GM12878 (cell line): ENCODE measurements around the gene RIN1. TPM values are rescaled to one million over a fixed set of nuclear protein-coding genes. Genes with fewer than 3 reads are reported as not detected.

Source experiments
- CBFB ChIP-seq: IDR thresholded peaks from 2 replicates; pipeline ENCODE4 v1.6.1; 2016; ENCODE audit warnings: antibody characterized with exemption, low read depth
- CHD2 ChIP-seq: IDR thresholded peaks from 2 replicates; pipeline ENCODE4 v1.6.1; 2011; ENCODE audit warnings: low read depth, low read length, improper control_type of control experiment, borderline replicate concordance
- EP300 ChIP-seq, 2 experiments: fragments of 150-350 bp in 1 of 2; IDR thresholded peaks; 2 replicates each; pipeline ENCODE4 v1.6.1; 2011 to 2012; ENCODE audit warnings: low read depth in 2 of 2, low read length in 2 of 2, borderline replicate concordance in 1 of 2, improper control_type of control experiment in 1 of 2, inconsistent platforms in 1 of 2; ENCODE audit not compliant: control insufficient read depth in 1 of 2
- ETV6 ChIP-seq, 2 experiments: fragments of 450-650 bp in 1 of 2; IDR thresholded peaks in 1 of 2; conservative IDR thresholded peaks in 1 of 2; 2 replicates each; pipeline ENCODE4 v1.6.1; 2014; ENCODE audit warnings: antibody characterized with exemption in 1 of 2, borderline replicate concordance in 1 of 2, low read depth in 1 of 2, mild to moderate bottlenecking in 1 of 2, moderate library complexity in 1 of 2
- HDGF ChIP-seq: fragments of 450-650 bp; IDR thresholded peaks from 2 replicates; pipeline ENCODE4 v1.6.1; 2016; ENCODE audit warnings: antibody characterized with exemption
- NR2C1 ChIP-seq: fragments of 450-650 bp; IDR thresholded peaks from 2 replicates; pipeline ENCODE4 v1.6.1; 2017; ENCODE audit warnings: antibody characterized with exemption, mild to moderate bottlenecking, moderate library complexity
- POLR2AphosphoS5 ChIP-seq: IDR thresholded peaks from 2 replicates; pipeline ENCODE4 v1.6.1; 2011; ENCODE audit warnings: mild to moderate bottlenecking, low read length, inconsistent platforms
- RAD51 ChIP-seq: fragments of 450-650 bp; IDR thresholded peaks from 2 replicates; pipeline ENCODE4 v1.6.1; 2016; ENCODE audit warnings: moderate library complexity, mild to moderate bottlenecking, inconsistent platforms
- RB1 ChIP-seq: fragments of 450-650 bp; formaldehyde crosslinking; IDR thresholded peaks from 2 replicates; pipeline ENCODE4 v1.6.1; 2017; ENCODE audit warnings: mild to moderate bottlenecking, borderline replicate concordance
- RBBP5 ChIP-seq: fragments of 200-600 bp; sonication (generic); conservative IDR thresholded peaks from 2 replicates; pipeline ENCODE4 v1.6.1; 2016
- SUPT20H ChIP-seq: IDR thresholded peaks from 2 replicates; pipeline ENCODE4 v1.6.1; 2011; ENCODE audit warnings: low read depth, mild to moderate bottlenecking, low read length, moderate library complexity, borderline replicate concordance; ENCODE audit not compliant: control insufficient read depth
- TCF12 ChIP-seq: IDR thresholded peaks from 2 replicates; pipeline ENCODE4 v1.6.1; 2011; ENCODE audit warnings: low read depth, mild to moderate bottlenecking, low read length
- polyA plus RNA-seq, 11 experiments: library from polyadenylated mRNA; depleted of rRNA in 4 of 11; unstranded in 6 of 11; stranded (reverse) in 5 of 11; fragments of >200 nt; fragmentation: Nextera tagmentation in 4 of 11; fragmentation: Illumina TruSeq in 1 of 11; extraction: Ambion mirVana in 4 of 11; extraction: Trizol in 1 of 11; gene quantifications; 1 replicate in 1 of 11; 2 replicates in 10 of 11; pipeline versions ENCODE4 v1.2.1 to v1.2.3, GENCODE V29; 2011 to 2016; ENCODE audit warnings: inconsistent platforms in 2 of 11, missing spikeins in 2 of 11, low read depth in 1 of 11
- total RNA-seq, 4 experiments: library from RNA; depleted of rRNA in 3 of 4; stranded (reverse); fragments of >200 nt in 3 of 4; fragmentation: Illumina TruSeq in 1 of 4; extraction: Trizol in 1 of 4; gene quantifications; 2 replicates each; pipeline versions ENCODE4 v1.2.1 to v1.2.3, GENCODE V29; 2013 to 2021
- TF ChIP-seq, protein P1 (sequence below), 3 experiments: IDR thresholded peaks in 2 of 3; conservative IDR thresholded peaks in 1 of 3; 2 replicates each; pipeline ENCODE4 v1.5.1; 2011; ENCODE audit warnings: low read depth in 3 of 3, low read length in 3 of 3, mild to moderate bottlenecking in 3 of 3, control low read depth in 2 of 3, moderate library complexity in 2 of 3, inconsistent platforms in 1 of 3, mixed read lengths in 1 of 3; ENCODE audit not compliant: control insufficient read depth in 2 of 3, insufficient read depth in 1 of 3; ENCODE audit errors: extremely low read depth in 1 of 3
- TF ChIP-seq, protein P2 (sequence below): fragments of 150-350 bp; IDR thresholded peaks from 2 replicates; pipeline ENCODE4 v1.6.1; 2014; ENCODE audit warnings: mild to moderate bottlenecking, low read depth, low read length
- TF ChIP-seq, protein P3 (sequence below): fragments of 450-650 bp; IDR thresholded peaks from 2 replicates; pipeline ENCODE4 v1.6.1; 2016; ENCODE audit warnings: mild to moderate bottlenecking
- TF ChIP-seq, protein P4 (sequence below): fragments of 450-650 bp; IDR thresholded peaks from 2 replicates; pipeline ENCODE4 v1.6.1; 2017; ENCODE audit warnings: mild to moderate bottlenecking, low read depth, inconsistent platforms; ENCODE audit not compliant: poor library complexity, severe bottlenecking
- TF ChIP-seq, protein P5 (sequence below): IDR thresholded peaks from 2 replicates; pipeline ENCODE4 v1.6.1; 2011; ENCODE audit warnings: borderline replicate concordance, low read depth, mild to moderate bottlenecking, moderate library complexity, mixed read lengths, low read length; ENCODE audit not compliant: insufficient read depth; ENCODE audit errors: extremely low read length
- TF ChIP-seq, protein P6 (sequence below): IDR thresholded peaks from 2 replicates; pipeline ENCODE4 v1.6.1; 2012; ENCODE audit warnings: low read depth, low read length, improper control_type of control experiment

The RIN1 gene
- total and polyA plus RNA-seq, 10 of the 15 experiments (the other 5 are each of a cell fraction or from before 2014, with no cell fraction given), result 0.04 to 0.69 (median 0.22) TPM; not detected in 1

DNA sequence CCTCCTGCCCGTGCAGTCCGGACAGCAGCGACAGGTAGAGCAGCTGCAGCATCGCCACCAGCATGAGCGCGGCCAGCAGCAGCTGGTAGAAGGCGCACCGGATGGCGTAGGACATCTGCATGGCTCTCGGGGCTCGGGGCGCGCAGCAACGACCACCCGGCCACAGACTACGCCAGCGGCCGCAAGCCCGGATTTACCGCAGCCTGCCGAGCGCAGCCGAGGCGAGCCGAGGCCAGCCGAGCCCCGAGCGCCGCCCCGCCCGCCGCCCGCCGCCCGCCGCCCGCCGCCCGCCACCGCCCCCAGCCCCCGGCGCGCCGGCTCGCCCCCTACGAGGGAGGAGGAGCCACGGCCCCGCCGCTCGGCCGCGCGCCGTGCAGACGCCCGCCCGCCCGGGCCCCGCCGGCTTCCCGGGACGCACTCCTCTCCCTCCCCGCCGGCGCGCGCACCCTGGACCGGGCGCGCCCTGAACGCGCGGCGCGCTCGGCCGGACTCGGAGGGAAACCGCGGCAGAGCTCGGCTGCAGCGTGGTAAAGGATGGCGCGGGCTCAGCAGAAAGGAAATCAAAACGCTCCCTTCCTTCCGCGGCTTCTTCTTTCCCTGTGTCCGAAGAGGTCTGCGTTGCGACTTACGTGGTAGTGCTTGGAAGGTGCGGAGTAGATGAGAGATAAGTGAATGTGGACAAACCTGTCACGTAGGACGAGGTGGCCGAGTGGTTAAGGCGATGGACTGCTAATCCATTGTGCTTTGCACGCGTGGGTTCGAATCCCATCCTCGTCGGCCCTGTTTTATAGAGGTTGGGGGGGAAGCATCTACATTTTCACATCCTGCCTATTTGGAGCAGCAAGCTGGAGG lies 11.4 kb upstream of the RIN1 start, which contains the start of gene B4GAT1 (continued):
- TF ChIP-seq, protein P1, sequence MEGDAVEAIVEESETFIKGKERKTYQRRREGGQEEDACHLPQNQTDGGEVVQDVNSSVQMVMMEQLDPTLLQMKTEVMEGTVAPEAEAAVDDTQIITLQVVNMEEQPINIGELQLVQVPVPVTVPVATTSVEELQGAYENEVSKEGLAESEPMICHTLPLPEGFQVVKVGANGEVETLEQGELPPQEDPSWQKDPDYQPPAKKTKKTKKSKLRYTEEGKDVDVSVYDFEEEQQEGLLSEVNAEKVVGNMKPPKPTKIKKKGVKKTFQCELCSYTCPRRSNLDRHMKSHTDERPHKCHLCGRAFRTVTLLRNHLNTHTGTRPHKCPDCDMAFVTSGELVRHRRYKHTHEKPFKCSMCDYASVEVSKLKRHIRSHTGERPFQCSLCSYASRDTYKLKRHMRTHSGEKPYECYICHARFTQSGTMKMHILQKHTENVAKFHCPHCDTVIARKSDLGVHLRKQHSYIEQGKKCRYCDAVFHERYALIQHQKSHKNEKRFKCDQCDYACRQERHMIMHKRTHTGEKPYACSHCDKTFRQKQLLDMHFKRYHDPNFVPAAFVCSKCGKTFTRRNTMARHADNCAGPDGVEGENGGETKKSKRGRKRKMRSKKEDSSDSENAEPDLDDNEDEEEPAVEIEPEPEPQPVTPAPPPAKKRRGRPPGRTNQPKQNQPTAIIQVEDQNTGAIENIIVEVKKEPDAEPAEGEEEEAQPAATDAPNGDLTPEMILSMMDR (IDR thresholded peaks at IDR 0.05 in 2 of 3, conservative IDR thresholded peaks at IDR 0.05 in 1 of 3; ENCODE audit: control insufficient read depth in 2 of 3, extremely low read depth in 1 of 3, insufficient read depth in 1 of 3, low read depth in 3 of 3, low read length in 3 of 3), result no peak
- TF ChIP-seq, protein P2, sequence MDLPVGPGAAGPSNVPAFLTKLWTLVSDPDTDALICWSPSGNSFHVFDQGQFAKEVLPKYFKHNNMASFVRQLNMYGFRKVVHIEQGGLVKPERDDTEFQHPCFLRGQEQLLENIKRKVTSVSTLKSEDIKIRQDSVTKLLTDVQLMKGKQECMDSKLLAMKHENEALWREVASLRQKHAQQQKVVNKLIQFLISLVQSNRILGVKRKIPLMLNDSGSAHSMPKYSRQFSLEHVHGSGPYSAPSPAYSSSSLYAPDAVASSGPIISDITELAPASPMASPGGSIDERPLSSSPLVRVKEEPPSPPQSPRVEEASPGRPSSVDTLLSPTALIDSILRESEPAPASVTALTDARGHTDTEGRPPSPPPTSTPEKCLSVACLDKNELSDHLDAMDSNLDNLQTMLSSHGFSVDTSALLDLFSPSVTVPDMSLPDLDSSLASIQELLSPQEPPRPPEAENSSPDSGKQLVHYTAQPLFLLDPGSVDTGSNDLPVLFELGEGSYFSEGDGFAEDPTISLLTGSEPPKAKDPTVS, result 0 out of 2 replicates have a peak, but pooled peaks have one; percentile 19
- TF ChIP-seq POLR2AphosphoS5 (peak; percentile 54; the same call in 1 of the 2 replicates), SUPT20H (no peak), HDGF (no peak), RAD51 (no peak), ETV6 (conservative IDR thresholded peaks at IDR 0.05 in 1 of 2, IDR thresholded peaks at IDR 0.05 in 1 of 2; ENCODE audit: borderline replicate concordance in 1 of 2, low read depth in 1 of 2) (no peak), EP300 (IDR thresholded peaks at IDR 0.05; ENCODE audit: borderline replicate concordance in 1 of 2, control insufficient read depth in 1 of 2, low read depth in 2 of 2, low read length in 2 of 2) (peak; percentile 13 to 83; a peak in 1 of 4 replicates), NR2C1 (no peak), TCF12 (peak; percentile 62; the same call in 1 of the 2 replicates), RBBP5 (0 out of 2 replicates have a peak, but pooled peaks have one; percentile 75), CHD2 (no peak), CBFB (peak; percentile 67), RB1 (peak; percentile 98)
- TF ChIP-seq, protein P3, sequence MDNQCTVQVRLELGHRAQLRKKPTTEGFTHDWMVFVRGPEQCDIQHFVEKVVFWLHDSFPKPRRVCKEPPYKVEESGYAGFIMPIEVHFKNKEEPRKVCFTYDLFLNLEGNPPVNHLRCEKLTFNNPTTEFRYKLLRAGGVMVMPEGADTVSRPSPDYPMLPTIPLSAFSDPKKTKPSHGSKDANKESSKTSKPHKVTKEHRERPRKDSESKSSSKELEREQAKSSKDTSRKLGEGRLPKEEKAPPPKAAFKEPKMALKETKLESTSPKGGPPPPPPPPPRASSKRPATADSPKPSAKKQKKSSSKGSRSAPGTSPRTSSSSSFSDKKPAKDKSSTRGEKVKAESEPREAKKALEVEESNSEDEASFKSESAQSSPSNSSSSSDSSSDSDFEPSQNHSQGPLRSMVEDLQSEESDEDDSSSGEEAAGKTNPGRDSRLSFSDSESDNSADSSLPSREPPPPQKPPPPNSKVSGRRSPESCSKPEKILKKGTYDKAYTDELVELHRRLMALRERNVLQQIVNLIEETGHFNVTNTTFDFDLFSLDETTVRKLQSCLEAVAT, result 0 out of 2 replicates have a peak, but pooled peaks have one; percentile 16
- TF ChIP-seq, protein P4, sequence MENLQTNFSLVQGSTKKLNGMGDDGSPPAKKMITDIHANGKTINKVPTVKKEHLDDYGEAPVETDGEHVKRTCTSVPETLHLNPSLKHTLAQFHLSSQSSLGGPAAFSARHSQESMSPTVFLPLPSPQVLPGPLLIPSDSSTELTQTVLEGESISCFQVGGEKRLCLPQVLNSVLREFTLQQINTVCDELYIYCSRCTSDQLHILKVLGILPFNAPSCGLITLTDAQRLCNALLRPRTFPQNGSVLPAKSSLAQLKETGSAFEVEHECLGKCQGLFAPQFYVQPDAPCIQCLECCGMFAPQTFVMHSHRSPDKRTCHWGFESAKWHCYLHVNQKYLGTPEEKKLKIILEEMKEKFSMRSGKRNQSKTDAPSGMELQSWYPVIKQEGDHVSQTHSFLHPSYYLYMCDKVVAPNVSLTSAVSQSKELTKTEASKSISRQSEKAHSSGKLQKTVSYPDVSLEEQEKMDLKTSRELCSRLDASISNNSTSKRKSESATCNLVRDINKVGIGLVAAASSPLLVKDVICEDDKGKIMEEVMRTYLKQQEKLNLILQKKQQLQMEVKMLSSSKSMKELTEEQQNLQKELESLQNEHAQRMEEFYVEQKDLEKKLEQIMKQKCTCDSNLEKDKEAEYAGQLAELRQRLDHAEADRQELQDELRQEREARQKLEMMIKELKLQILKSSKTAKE, result peak; percentile 78
- TF ChIP-seq, protein P5, sequence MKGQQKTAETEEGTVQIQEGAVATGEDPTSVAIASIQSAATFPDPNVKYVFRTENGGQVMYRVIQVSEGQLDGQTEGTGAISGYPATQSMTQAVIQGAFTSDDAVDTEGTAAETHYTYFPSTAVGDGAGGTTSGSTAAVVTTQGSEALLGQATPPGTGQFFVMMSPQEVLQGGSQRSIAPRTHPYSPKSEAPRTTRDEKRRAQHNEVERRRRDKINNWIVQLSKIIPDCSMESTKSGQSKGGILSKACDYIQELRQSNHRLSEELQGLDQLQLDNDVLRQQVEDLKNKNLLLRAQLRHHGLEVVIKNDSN, result no peak
- TF ChIP-seq, protein P6, sequence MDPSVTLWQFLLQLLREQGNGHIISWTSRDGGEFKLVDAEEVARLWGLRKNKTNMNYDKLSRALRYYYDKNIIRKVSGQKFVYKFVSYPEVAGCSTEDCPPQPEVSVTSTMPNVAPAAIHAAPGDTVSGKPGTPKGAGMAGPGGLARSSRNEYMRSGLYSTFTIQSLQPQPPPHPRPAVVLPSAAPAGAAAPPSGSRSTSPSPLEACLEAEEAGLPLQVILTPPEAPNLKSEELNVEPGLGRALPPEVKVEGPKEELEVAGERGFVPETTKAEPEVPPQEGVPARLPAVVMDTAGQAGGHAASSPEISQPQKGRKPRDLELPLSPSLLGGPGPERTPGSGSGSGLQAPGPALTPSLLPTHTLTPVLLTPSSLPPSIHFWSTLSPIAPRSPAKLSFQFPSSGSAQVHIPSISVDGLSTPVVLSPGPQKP, result no peak; the same call in 1 of the 2 replicates
